GM12873 (cell line): ENCODE measurements around the gene PALS1.

Experiments used
- CTCF ChIP-seq: IDR thresholded peaks from 2 replicates; pipeline ENCODE4 v1.5.1; 2012; ENCODE audit warnings: low read depth, mild to moderate bottlenecking, moderate library complexity, low read length, control low read depth; ENCODE audit not compliant: insufficient read depth; ENCODE audit errors: missing control alignments

Gene PALS1

GRCh38 chr14:67257906-67258305 lies 16.7 kb downstream of the PALS1 start:
- no peak for TF ChIP-seq CTCF

GRCh38 chr14:67260965-67261364 lies 19.7 kb downstream of the PALS1 start:
- no peak for TF ChIP-seq CTCF

GRCh38 chr14:67263499-67264149 lies 22.4 kb downstream of the PALS1 start:
- TF ChIP-seq CTCF: no peak

- no peak for TF ChIP-seq CTCF
Observed at GRCh38 chr14:67265131-67265530, 23.9 kb downstream of the PALS1 start.

- TF ChIP-seq CTCF: no peak
Observed at GRCh38 chr14:67267576-67268328, 26.5 kb downstream of the PALS1 start.

- TF ChIP-seq CTCF: no peak
Observed at GRCh38 chr14:67268426-67269150, 27.4 kb downstream of the PALS1 start.
